HUES48 (cell line): ENCODE measurements around the gene FOXC2.

Experiments
- H3K27ac ChIP-seq: one replicate; pipeline ENCODE4 v1.7.0; 2013; ENCODE audit warnings: low read depth, low read length, inconsistent platforms
- H3K27me3 ChIP-seq: 2 replicates; pipeline ENCODE4 v1.6.1; 2013; ENCODE audit warnings: mild to moderate bottlenecking, low read length; ENCODE audit not compliant: control insufficient read depth, insufficient read depth
- H3K36me3 ChIP-seq: 2 replicates; pipeline ENCODE4 v1.6.1; 2013; ENCODE audit warnings: low read length; ENCODE audit not compliant: control insufficient read depth, insufficient read depth
- H3K4me1 ChIP-seq: 2 replicates; pipeline ENCODE4 v1.6.1; 2013; ENCODE audit warnings: mild to moderate bottlenecking, low read length; ENCODE audit not compliant: control insufficient read depth, insufficient read depth
- H3K4me3 ChIP-seq: 2 replicates; pipeline ENCODE4 v1.5.1; 2013; ENCODE audit warnings: mild to moderate bottlenecking, low read depth, low read length
- H3K9ac ChIP-seq: 2 replicates; pipeline ENCODE4 v1.6.1; 2013; ENCODE audit warnings: mild to moderate bottlenecking, low read depth, low read length, moderate library complexity
- H3K9me3 ChIP-seq: 2 replicates; pipeline ENCODE4 v1.6.1; 2013; ENCODE audit warnings: low read length; ENCODE audit not compliant: control insufficient read depth, insufficient read depth

Gene FOXC2

GRCh38 chr16:86558355-86559193, 8.1 kb upstream of the FOXC2 start:
- no peak overlapping the region for H3K4me3 ChIP-seq
- H3K4me1 ChIP-seq = 0 out of 2 replicates have a peak, but pooled peaks cover 3% of the 10 kb centered on the region
- H3K36me3 ChIP-seq = no peaks in the 10 kb centered on the region
- no peak overlapping the region for H3K27ac ChIP-seq
- H3K9me3 ChIP-seq = no peaks in the 10 kb centered on the region
- no peak overlapping the region for H3K9ac ChIP-seq
- peaks cover 8% of the 10 kb centered on the region for H3K27me3 ChIP-seq

GRCh38 chr16:86559802-86560305, 6.8 kb upstream of the FOXC2 start:
- Histone ChIP-seq H3K9ac (no peak overlapping the region), H3K36me3 (no peaks in the 10 kb centered on the region), H3K4me3 (no peak overlapping the region), H3K27ac (no peak overlapping the region), H3K27me3 (peaks cover 20% of the 10 kb centered on the region), H3K9me3 (no peaks in the 10 kb centered on the region), H3K4me1 (peaks cover 4% of the 10 kb centered on the region)

- peaks cover 44% of the 10 kb centered on the region for H3K27me3 ChIP-seq
- no peak overlapping the region for H3K9ac ChIP-seq
- H3K4me1 ChIP-seq = peaks cover 12% of the 10 kb centered on the region
- no peak overlapping the region for H3K4me3 ChIP-seq
- no peaks in the 10 kb centered on the region for H3K9me3 ChIP-seq
- no peaks in the 10 kb centered on the region for H3K36me3 ChIP-seq
- no peak overlapping the region for H3K27ac ChIP-seq
These were observed 4.3 kb upstream of the FOXC2 start for GRCh38 chr16:86562356-86562755.

- H3K4me3 ChIP-seq = peak overlapping the region; percentile 60
- no peaks in the 10 kb centered on the region for H3K36me3 ChIP-seq
- H3K4me1 ChIP-seq = peaks cover 12% of the 10 kb centered on the region
- H3K27me3 ChIP-seq = peaks cover 57% of the 10 kb centered on the region
- H3K9me3 ChIP-seq = no peaks in the 10 kb centered on the region
- no peak overlapping the region for H3K27ac ChIP-seq
- no peak overlapping the region for H3K9ac ChIP-seq
These were observed 2.9 kb upstream of the FOXC2 start for GRCh38 chr16:86563469-86564345.

DNA sequence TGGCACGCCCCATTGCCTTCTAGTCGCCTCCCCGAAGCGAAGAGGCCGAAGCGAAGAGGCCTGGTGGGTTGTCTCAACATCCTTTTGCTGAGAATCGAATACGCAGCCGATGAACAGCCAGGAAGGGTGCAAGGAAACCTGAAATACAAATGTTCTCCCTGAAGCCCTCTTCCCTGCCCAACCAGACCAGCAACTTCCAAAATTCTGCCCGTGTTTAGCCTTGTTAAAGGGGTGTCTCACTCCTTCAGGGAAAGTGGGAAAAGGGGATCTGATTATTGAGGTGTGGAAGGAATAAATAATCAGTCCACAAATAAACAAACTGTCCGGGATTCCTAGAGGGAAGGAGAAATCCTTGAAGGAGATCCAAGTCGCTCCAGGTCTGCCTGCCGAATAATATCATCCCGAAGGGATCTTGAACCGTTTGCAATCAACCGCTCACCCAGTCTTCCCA, 1.4 kb upstream of the FOXC2 start:
- peak overlapping the region; percentile 31; the same call in 1 of the 2 replicates for H3K4me3 ChIP-seq
- no peak overlapping the region for H3K27ac ChIP-seq
- H3K4me1 ChIP-seq = peaks cover 12% of the 10 kb centered on the region
- H3K27me3 ChIP-seq = peaks cover 72% of the 10 kb centered on the region
- H3K36me3 ChIP-seq = no peaks in the 10 kb centered on the region
- no peak overlapping the region for H3K9ac ChIP-seq
- no peaks in the 10 kb centered on the region for H3K9me3 ChIP-seq

GRCh38 chr16:86565644-86566511, 751 bp upstream of the FOXC2 start:
- H3K9me3 ChIP-seq = no peaks in the 10 kb centered on the region
- H3K27me3 ChIP-seq = peaks cover 79% of the 10 kb centered on the region
- peak overlapping the region; percentile 31 for H3K4me3 ChIP-seq
- peaks cover 18% of the 10 kb centered on the region for H3K4me1 ChIP-seq
- H3K9ac ChIP-seq = no peak overlapping the region
- H3K36me3 ChIP-seq = no peaks in the 10 kb centered on the region
- no peak overlapping the region for H3K27ac ChIP-seq

DNA sequence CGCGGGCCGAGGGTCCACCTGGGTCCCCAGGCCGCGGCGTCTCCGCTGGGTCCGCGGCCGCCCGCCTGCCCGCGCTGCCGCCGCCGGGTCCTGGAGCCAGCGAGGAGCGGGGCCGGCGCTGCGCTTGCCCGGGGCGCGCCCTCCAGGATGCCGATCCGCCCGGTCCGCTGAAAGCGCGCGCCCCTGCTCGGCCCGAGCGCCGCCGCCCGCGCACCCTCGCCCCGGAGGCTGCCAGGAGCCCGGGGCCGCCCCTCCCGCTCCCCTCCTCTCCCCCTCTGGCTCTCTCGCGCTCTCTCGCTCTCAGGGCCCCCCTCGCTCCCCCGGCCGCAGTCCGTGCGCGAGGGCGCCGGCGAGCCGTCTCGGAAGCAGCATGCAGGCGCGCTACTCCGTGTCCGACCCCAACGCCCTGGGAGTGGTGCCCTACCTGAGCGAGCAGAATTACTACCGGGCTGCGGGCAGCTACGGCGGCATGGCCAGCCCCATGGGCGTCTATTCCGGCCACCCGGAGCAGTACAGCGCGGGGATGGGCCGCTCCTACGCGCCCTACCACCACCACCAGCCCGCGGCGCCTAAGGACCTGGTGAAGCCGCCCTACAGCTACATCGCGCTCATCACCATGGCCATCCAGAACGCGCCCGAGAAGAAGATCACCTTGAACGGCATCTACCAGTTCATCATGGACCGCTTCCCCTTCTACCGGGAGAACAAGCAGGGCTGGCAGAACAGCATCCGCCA, 504 bp downstream of the FOXC2 start:
- Histone ChIP-seq H3K27me3 (peaks cover 92% of the 10 kb centered on the region), H3K9me3 (no peaks in the 10 kb centered on the region), H3K27ac (no peak overlapping the region), H3K9ac (no peak overlapping the region), H3K36me3 (no peaks in the 10 kb centered on the region), H3K4me1 (peaks cover 25% of the 10 kb centered on the region), H3K4me3 (peak overlapping the region; percentile 62)

DNA sequence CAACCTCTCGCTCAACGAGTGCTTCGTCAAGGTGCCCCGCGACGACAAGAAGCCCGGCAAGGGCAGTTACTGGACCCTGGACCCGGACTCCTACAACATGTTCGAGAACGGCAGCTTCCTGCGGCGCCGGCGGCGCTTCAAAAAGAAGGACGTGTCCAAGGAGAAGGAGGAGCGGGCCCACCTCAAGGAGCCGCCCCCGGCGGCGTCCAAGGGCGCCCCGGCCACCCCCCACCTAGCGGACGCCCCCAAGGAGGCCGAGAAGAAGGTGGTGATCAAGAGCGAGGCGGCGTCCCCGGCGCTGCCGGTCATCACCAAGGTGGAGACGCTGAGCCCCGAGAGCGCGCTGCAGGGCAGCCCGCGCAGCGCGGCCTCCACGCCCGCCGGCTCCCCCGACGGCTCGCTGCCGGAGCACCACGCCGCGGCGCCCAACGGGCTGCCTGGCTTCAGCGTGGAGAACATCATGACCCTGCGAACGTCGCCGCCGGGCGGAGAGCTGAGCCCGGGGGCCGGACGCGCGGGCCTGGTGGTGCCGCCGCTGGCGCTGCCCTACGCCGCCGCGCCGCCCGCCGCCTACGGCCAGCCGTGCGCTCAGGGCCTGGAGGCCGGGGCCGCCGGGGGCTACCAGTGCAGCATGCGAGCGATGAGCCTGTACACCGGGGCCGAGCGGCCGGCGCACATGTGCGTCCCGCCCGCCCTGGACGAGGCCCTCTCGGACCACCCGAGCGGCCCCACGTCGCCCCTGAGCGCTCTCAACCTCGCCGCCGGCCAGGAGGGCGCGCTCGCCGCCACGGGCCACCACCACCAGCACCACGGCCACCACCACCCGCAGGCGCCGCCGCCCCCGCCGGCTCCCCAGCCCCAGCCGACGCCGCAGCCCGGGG, 1.3 kb downstream of the FOXC2 start:
- Histone ChIP-seq H3K4me3 (peak overlapping the region; percentile 62), H3K27me3 (peaks cover 98% of the 10 kb centered on the region), H3K9ac (no peak overlapping the region), H3K9me3 (no peaks in the 10 kb centered on the region), H3K27ac (no peak overlapping the region), H3K36me3 (no peaks in the 10 kb centered on the region), H3K4me1 (peaks cover 31% of the 10 kb centered on the region)
